GM12878 (cell line): ENCODE data around the gene SOCS6.

Experiments
- CBX3 ChIP-seq: fragments of 200-600 bp; sonication (generic); IDR thresholded peaks from 2 replicates; pipeline ENCODE4 v1.6.1; 2016; ENCODE audit warnings: low read depth, borderline replicate concordance
- CEBPB ChIP-seq, 2 experiments: fragments of 150-350 bp in 1 of 2; IDR thresholded peaks; 2 replicates each; pipeline ENCODE4 v1.6.1; 2012 to 2014; ENCODE audit warnings: low read depth in 2 of 2, low read length in 2 of 2, borderline replicate concordance in 1 of 2, inconsistent platforms in 1 of 2
- HDAC2 ChIP-seq: fragments of 200-600 bp; sonication (generic); IDR thresholded peaks from 2 replicates; pipeline ENCODE4 v1.6.1; 2017
- IRF3 ChIP-seq: fragments of 450-650 bp; IDR thresholded peaks from 2 replicates; pipeline ENCODE4 v1.6.1; 2014; ENCODE audit warnings: mild to moderate bottlenecking
- NFYB ChIP-seq: IDR thresholded peaks from 2 replicates; pipeline ENCODE4 v1.6.1; 2011; ENCODE audit warnings: low read depth, mild to moderate bottlenecking, low read length, improper control_type of control experiment, moderate library complexity; ENCODE audit not compliant: insufficient read depth
- RAD21 ChIP-seq: IDR thresholded peaks from 2 replicates; pipeline ENCODE4 v1.6.1; 2011; ENCODE audit warnings: mild to moderate bottlenecking, low read depth, low read length, moderate library complexity; ENCODE audit not compliant: insufficient read depth
- TAF1 ChIP-seq: IDR thresholded peaks from 2 replicates; pipeline ENCODE4 v1.6.1; 2011; ENCODE audit warnings: mild to moderate bottlenecking, low read depth, low read length, borderline replicate concordance
- YY1 ChIP-seq: IDR thresholded peaks from 2 replicates; pipeline ENCODE4 v1.6.1; 2011; ENCODE audit warnings: low read depth, mild to moderate bottlenecking, low read length
- TF ChIP-seq, protein P1 (sequence below): fragments of 450-650 bp; formaldehyde crosslinking; IDR thresholded peaks from 2 replicates; pipeline ENCODE4 v1.4.0; 2022; ENCODE audit warnings: mild to moderate bottlenecking, moderate library complexity
- TF ChIP-seq, protein P2 (sequence below), 3 experiments: IDR thresholded peaks in 2 of 3; conservative IDR thresholded peaks in 1 of 3; 2 replicates each; pipeline ENCODE4 v1.5.1; 2011; ENCODE audit warnings: low read depth in 3 of 3, low read length in 3 of 3, mild to moderate bottlenecking in 3 of 3, control low read depth in 2 of 3, moderate library complexity in 2 of 3, inconsistent platforms in 1 of 3, mixed read lengths in 1 of 3; ENCODE audit not compliant: control insufficient read depth in 2 of 3, insufficient read depth in 1 of 3; ENCODE audit errors: extremely low read depth in 1 of 3
- TF ChIP-seq, protein P3 (sequence below): IDR thresholded peaks from 2 replicates; pipeline ENCODE4 v1.6.1; 2012; ENCODE audit warnings: low read length, inconsistent platforms
- TF ChIP-seq, protein P4 (sequence below): fragments of 450-650 bp; IDR thresholded peaks from 2 replicates; pipeline ENCODE4 v1.6.1; 2017; ENCODE audit warnings: mild to moderate bottlenecking, moderate library complexity
- TF ChIP-seq, protein P5 (sequence below): fragments of 150-350 bp; IDR thresholded peaks from 2 replicates; pipeline ENCODE4 v1.6.1; 2016; ENCODE audit warnings: low read depth, low read length

- TF ChIP-seq, protein P1, sequence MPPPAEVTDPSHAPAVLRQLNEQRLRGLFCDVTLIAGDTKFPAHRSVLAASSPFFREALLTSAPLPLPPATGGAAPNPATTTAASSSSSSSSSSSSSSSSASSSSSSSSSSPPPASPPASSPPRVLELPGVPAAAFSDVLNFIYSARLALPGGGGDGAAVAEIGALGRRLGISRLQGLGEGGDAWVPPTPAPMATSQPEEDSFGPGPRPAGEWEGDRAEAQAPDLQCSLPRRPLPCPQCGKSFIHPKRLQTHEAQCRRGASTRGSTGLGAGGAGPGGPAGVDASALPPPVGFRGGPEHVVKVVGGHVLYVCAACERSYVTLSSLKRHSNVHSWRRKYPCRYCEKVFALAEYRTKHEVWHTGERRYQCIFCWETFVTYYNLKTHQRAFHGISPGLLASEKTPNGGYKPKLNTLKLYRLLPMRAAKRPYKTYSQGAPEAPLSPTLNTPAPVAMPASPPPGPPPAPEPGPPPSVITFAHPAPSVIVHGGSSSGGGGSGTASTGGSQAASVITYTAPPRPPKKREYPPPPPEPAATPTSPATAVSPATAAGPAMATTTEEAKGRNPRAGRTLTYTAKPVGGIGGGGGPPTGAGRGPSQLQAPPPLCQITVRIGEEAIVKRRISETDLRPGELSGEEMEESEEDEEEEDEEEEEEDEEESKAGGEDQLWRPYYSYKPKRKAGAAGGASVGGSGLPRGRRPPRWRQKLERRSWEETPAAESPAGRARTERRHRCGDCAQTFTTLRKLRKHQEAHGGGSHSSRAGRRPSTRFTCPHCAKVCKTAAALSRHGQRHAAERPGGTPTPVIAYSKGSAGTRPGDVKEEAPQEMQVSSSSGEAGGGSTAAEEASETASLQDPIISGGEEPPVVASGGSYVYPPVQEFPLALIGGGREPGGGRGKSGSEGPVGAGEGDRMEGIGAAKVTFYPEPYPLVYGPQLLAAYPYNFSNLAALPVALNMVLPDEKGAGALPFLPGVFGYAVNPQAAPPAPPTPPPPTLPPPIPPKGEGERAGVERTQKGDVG (CRISPR knock-in tag) = no peak
- no peak for TF ChIP-seq CEBPB (IDR thresholded peaks at IDR 0.05; ENCODE audit: borderline replicate concordance in 1 of 2, low read depth in 2 of 2, low read length in 2 of 2)
- TF ChIP-seq TAF1 = no peak
- TF ChIP-seq, protein P2, sequence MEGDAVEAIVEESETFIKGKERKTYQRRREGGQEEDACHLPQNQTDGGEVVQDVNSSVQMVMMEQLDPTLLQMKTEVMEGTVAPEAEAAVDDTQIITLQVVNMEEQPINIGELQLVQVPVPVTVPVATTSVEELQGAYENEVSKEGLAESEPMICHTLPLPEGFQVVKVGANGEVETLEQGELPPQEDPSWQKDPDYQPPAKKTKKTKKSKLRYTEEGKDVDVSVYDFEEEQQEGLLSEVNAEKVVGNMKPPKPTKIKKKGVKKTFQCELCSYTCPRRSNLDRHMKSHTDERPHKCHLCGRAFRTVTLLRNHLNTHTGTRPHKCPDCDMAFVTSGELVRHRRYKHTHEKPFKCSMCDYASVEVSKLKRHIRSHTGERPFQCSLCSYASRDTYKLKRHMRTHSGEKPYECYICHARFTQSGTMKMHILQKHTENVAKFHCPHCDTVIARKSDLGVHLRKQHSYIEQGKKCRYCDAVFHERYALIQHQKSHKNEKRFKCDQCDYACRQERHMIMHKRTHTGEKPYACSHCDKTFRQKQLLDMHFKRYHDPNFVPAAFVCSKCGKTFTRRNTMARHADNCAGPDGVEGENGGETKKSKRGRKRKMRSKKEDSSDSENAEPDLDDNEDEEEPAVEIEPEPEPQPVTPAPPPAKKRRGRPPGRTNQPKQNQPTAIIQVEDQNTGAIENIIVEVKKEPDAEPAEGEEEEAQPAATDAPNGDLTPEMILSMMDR (IDR thresholded peaks at IDR 0.05 in 2 of 3, conservative IDR thresholded peaks at IDR 0.05 in 1 of 3; ENCODE audit: control insufficient read depth in 2 of 3, extremely low read depth in 1 of 3, insufficient read depth in 1 of 3, low read depth in 3 of 3, low read length in 3 of 3) = no peak
- TF ChIP-seq RAD21 = no peak
- TF ChIP-seq CBX3 = no peak
- no peak for TF ChIP-seq YY1
- TF ChIP-seq, protein P3, sequence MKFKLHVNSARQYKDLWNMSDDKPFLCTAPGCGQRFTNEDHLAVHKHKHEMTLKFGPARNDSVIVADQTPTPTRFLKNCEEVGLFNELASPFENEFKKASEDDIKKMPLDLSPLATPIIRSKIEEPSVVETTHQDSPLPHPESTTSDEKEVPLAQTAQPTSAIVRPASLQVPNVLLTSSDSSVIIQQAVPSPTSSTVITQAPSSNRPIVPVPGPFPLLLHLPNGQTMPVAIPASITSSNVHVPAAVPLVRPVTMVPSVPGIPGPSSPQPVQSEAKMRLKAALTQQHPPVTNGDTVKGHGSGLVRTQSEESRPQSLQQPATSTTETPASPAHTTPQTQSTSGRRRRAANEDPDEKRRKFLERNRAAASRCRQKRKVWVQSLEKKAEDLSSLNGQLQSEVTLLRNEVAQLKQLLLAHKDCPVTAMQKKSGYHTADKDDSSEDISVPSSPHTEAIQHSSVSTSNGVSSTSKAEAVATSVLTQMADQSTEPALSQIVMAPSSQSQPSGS = no peak
- TF ChIP-seq, protein P4, sequence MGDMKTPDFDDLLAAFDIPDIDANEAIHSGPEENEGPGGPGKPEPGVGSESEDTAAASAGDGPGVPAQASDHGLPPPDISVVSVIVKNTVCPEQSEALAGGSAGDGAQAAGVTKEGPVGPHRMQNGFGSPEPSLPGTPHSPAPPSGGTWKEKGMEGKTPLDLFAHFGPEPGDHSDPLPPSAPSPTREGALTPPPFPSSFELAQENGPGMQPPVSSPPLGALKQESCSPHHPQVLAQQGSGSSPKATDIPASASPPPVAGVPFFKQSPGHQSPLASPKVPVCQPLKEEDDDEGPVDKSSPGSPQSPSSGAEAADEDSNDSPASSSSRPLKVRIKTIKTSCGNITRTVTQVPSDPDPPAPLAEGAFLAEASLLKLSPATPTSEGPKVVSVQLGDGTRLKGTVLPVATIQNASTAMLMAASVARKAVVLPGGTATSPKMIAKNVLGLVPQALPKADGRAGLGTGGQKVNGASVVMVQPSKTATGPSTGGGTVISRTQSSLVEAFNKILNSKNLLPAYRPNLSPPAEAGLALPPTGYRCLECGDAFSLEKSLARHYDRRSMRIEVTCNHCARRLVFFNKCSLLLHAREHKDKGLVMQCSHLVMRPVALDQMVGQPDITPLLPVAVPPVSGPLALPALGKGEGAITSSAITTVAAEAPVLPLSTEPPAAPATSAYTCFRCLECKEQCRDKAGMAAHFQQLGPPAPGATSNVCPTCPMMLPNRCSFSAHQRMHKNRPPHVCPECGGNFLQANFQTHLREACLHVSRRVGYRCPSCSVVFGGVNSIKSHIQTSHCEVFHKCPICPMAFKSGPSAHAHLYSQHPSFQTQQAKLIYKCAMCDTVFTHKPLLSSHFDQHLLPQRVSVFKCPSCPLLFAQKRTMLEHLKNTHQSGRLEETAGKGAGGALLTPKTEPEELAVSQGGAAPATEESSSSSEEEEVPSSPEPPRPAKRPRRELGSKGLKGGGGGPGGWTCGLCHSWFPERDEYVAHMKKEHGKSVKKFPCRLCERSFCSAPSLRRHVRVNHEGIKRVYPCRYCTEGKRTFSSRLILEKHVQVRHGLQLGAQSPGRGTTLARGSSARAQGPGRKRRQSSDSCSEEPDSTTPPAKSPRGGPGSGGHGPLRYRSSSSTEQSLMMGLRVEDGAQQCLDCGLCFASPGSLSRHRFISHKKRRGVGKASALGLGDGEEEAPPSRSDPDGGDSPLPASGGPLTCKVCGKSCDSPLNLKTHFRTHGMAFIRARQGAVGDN = no peak
- no peak for TF ChIP-seq IRF3
- no peak for TF ChIP-seq HDAC2
- TF ChIP-seq, protein P5, sequence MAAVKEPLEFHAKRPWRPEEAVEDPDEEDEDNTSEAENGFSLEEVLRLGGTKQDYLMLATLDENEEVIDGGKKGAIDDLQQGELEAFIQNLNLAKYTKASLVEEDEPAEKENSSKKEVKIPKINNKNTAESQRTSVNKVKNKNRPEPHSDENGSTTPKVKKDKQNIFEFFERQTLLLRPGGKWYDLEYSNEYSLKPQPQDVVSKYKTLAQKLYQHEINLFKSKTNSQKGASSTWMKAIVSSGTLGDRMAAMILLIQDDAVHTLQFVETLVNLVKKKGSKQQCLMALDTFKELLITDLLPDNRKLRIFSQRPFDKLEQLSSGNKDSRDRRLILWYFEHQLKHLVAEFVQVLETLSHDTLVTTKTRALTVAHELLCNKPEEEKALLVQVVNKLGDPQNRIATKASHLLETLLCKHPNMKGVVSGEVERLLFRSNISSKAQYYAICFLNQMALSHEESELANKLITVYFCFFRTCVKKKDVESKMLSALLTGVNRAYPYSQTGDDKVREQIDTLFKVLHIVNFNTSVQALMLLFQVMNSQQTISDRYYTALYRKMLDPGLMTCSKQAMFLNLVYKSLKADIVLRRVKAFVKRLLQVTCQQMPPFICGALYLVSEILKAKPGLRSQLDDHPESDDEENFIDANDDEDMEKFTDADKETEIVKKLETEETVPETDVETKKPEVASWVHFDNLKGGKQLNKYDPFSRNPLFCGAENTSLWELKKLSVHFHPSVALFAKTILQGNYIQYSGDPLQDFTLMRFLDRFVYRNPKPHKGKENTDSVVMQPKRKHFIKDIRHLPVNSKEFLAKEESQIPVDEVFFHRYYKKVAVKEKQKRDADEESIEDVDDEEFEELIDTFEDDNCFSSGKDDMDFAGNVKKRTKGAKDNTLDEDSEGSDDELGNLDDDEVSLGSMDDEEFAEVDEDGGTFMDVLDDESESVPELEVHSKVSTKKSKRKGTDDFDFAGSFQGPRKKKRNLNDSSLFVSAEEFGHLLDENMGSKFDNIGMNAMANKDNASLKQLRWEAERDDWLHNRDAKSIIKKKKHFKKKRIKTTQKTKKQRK = no peak
- no peak for TF ChIP-seq NFYB
Measured at GRCh38 chr18:70308555-70309294, 19.9 kb downstream of the SOCS6 start.
